Measurements from ENCODE around the gene ALPI. TPM values are rescaled to one million over a fixed set of nuclear protein-coding genes. Genes with fewer than 3 reads are reported as not detected.

ALPI gene
- total and polyA plus RNA-seq, 7 donors, result 0.05 to 0.14 TPM; not detected in 5

- Histone ChIP-seq H3K36me3 (ENCODE audit: insufficient read depth in 1 of 2, low read depth in 1 of 2) (no peaks in the 10 kb centered on the region), H3K4me3 (no peak overlapping the region), H3K4me1 (no peaks in the 10 kb centered on the region), H3K27ac (no peak overlapping the region), H3K9me3 (no peaks in the 10 kb centered on the region), H3K27me3 (ENCODE audit: insufficient read depth in 3 of 3, low read length in 2 of 3) (peaks cover 0 to 6% (median 2%) of the 10 kb centered on the region in 3 donors)
- 77 to 89% (median 82%) methylated on average over 10 of the region's 10 CpGs for WGBS, 3 donors
- DNase-seq (peak in 1 of 2 donors; percentile 19), ATAC-seq (no peak)
- intact Hi-C loops (cut with DNase I), result no loop called here
- no peak for TF ChIP-seq CTCF (IDR thresholded peaks at IDR 0.05)
These were observed 37.9 kb downstream of the ALPI start for GRCh38 chr2:232493701-232494474.

- TF ChIP-seq CTCF (IDR thresholded peaks at IDR 0.05), result no peak
- Histone ChIP-seq H3K36me3 (ENCODE audit: insufficient read depth in 1 of 2, low read depth in 1 of 2) (no peaks in the 10 kb centered on the region), H3K27ac (no peak overlapping the region), H3K27me3 (ENCODE audit: insufficient read depth in 3 of 3, low read length in 2 of 3) (peaks cover 0 to 3% (median 2%) of the 10 kb centered on the region in 3 donors), H3K4me1 (no peaks in the 10 kb centered on the region), H3K9me3 (no peaks in the 10 kb centered on the region), H3K4me3 (no peak overlapping the region)
- intact Hi-C loops (cut with DNase I), result no loop called here
- 80 to 82% (median 82%) methylated on average over 5 of the region's 5 CpGs for WGBS, 3 donors
- ATAC-seq, result no peak
- DNase-seq, result peak in 1 of 2 donors; percentile 19
These were observed 38.6 kb downstream of the ALPI start for GRCh38 chr2:232494542-232494941.

GRCh38 chr2:232495292-232495691, 39.3 kb downstream of the ALPI start:
- no peak for TF ChIP-seq CTCF (IDR thresholded peaks at IDR 0.05)
- ATAC-seq, result no peak
- Histone ChIP-seq H3K27ac (no peak overlapping the region), H3K9me3 (no peaks in the 10 kb centered on the region), H3K36me3 (ENCODE audit: insufficient read depth in 1 of 2, low read depth in 1 of 2) (no peaks in the 10 kb centered on the region), H3K4me1 (no peaks in the 10 kb centered on the region), H3K4me3 (no peak overlapping the region), H3K27me3 (ENCODE audit: insufficient read depth in 3 of 3, low read length in 2 of 3) (peaks cover 0 to 1% (median 0%) of the 10 kb centered on the region in 3 donors)
- WGBS, 3 donors, result 87 to 91% (median 90%) methylated on average over 7 of the region's 7 CpGs
- DNase-seq, result peak in 1 of 2 donors; percentile 40
- intact Hi-C loops (cut with DNase I), result no loop called here

- Histone ChIP-seq H3K36me3 (ENCODE audit: insufficient read depth in 1 of 2, low read depth in 1 of 2) (no peaks in the 10 kb centered on the region), H3K27me3 (ENCODE audit: insufficient read depth in 3 of 3, low read length in 2 of 3) (no peaks in the 10 kb centered on the region), H3K4me3 (no peak overlapping the region), H3K27ac (no peak overlapping the region), H3K9me3 (no peaks in the 10 kb centered on the region), H3K4me1 (no peaks in the 10 kb centered on the region)
- WGBS, 3 donors, result 78 to 81% (median 80%) methylated on average over 19 to 20 of the region's 20 CpGs
- no peak for DNase-seq
- ATAC-seq, result no peak
- intact Hi-C loops (cut with DNase I), result no loop called here
- TF ChIP-seq CTCF (IDR thresholded peaks at IDR 0.05), result no peak
These were observed 40.7 kb downstream of the ALPI start for GRCh38 chr2:232496501-232497270.

Data from psoas muscle (tissue), 8 donors.